Heart left ventricle (tissue), 16 donors: ENCODE results near the gene WHRN. TPM values are rescaled to one million over a fixed set of nuclear protein-coding genes. Genes with fewer than 3 reads are reported as not detected.

Experiments
- ATAC-seq, 4 donors: fragments of 200-7000 bp; cut with Tn5 transposase; one replicate each; pipeline ENCODE4 v1.9.1; 2020 to 2022; ENCODE audit warnings: moderate library complexity in 4 of 4, mild to moderate bottlenecking in 3 of 4, moderate number of reproducible peaks in 1 of 4
- DNase-seq, 5 donors: peaks; one replicate each; pipeline ENCODE4 v3.0.0-alpha.2; 2020
- H3K27ac ChIP-seq, 12 donors: fragments of 200-600 bp; sonication (generic) in 4 of 12; one replicate each; pipeline versions ENCODE4 v1.5.0 to v1.8.0; 2016 to 2022; ENCODE audit warnings: mild to moderate bottlenecking in 2 of 12
- H3K27me3 ChIP-seq, 9 donors: fragments of 200-600 bp; sonication (generic) in 2 of 9; one replicate each; pipeline versions ENCODE4 v1.5.1 to v1.8.0; 2016 to 2022; ENCODE audit warnings: mild to moderate bottlenecking in 3 of 9
- H3K36me3 ChIP-seq, 9 donors: fragments of 200-600 bp; sonication (generic) in 2 of 9; one replicate each; pipeline versions ENCODE4 v1.5.0 to v1.8.0; 2018 to 2022; ENCODE audit warnings: mild to moderate bottlenecking in 2 of 9
- H3K4me1 ChIP-seq, 12 donors: fragments of 200-600 bp; sonication (generic) in 4 of 12; one replicate each; pipeline versions ENCODE4 v1.5.0 to v1.8.0; 2016 to 2022; ENCODE audit warnings: mild to moderate bottlenecking in 3 of 12
- H3K4me3 ChIP-seq, 12 donors: fragments of 200-600 bp; sonication (generic) in 4 of 12; one replicate each; pipeline versions ENCODE4 v1.5.0 to v1.8.0; 2017 to 2022; ENCODE audit warnings: mild to moderate bottlenecking in 9 of 12, moderate library complexity in 4 of 12
- H3K9me3 ChIP-seq, 12 donors: fragments of 200-600 bp; sonication (generic) in 4 of 12; one replicate each; pipeline versions ENCODE4 v1.5.0 to v1.8.0; 2016 to 2022; ENCODE audit warnings: mild to moderate bottlenecking in 1 of 12
- POLR2A ChIP-seq, 2 donors: fragments of 450-650 bp; IDR thresholded peaks; one replicate each; pipeline ENCODE4 v1.6.1; 2017; ENCODE audit warnings: antibody characterized with exemption in 2 of 2, mild to moderate bottlenecking in 2 of 2, moderate library complexity in 2 of 2
- WGBS, 4 donors: extraction: QIAGEN DNeasy Blood & Tissue Kit in 2 of 4; methylation state at CpG; one replicate each; pipeline versions ENCODE4 v1.1.5 to v1.1.7; 2013 to 2018; 5-methylcytosine and 5-hydroxymethylcytosine counted together
- intact Hi-C, 10 donors: fragments of 100-400 bp; cut with DNase I; formaldehyde crosslinking; loops; one replicate each; pipeline versions ENCODE4 v1.11.1 to v1.14.2; 2022
- polyA plus RNA-seq, 2 donors: library from polyadenylated mRNA; stranded (reverse); fragments of 200-250 nt; gene quantifications; one replicate each; pipeline ENCODE4 v1.2.3, GENCODE V29; 2013
- total RNA-seq, 9 donors: library from RNA; depleted of rRNA in 2 of 9; stranded (reverse); fragments of >200 nt in 2 of 9; fragmentation: NEBNext Ultra II Directional in 3 of 9; extraction: Animal tissue kit (Norgen Biotek cat#: 25700) in 3 of 9; gene quantifications; one replicate each; pipeline versions ENCODE4 v1.1.0 to v1.2.4, GENCODE V29; 2016 to 2023
- TF ChIP-seq, protein P1 (sequence below), 12 donors: fragments of 200-600 bp; sonication (generic) in 4 of 12; IDR thresholded peaks; one replicate each; pipeline versions ENCODE4 v1.5.0 to v1.8.0; 2018 to 2022; ENCODE audit warnings: antibody characterized with exemption in 12 of 12, mild to moderate bottlenecking in 5 of 12
- donor health status: ischemic (EF 13 %, LVEDD 7.1; RV severe dilation, severe dysfunction).
- donor health status: healthy with polysubstance abuse.
- donor health status: DM: no; HTN: yes; CAD: no.
- donor health status: DM: no; HTN: no; CAD: no.
- donor health status: ischemic (EF 25% LVEDD 6.9; RV normal size, moderate dysfunction).
- donor health status: ischemic (EF 25% LVEDD 5.7; RV mildly dilated, moderate dysfunction).
- donor health status: healthy.
- donor health status: DM: yes; HTN: yes; CAD: no.
- donor health status: ischemic (EF 35%, LVEDD 5.7; RV mildly dilated, moderate dysfunction).
- donor health status: nonischemic (EF 11% LVEDD 7.7; RV severe dilation, severe dysfunction).
- donor health status: DM: yes; HTN: yes; CAD: no.
- donor health status: PGD.
- donor health status: ischemic (EF 29% LVEDD 5.4; RV normal size, mild dysfunction).
- donor health status: nonischemic (EF 23%, LVEDD 6.1; RV moderate dilation, normal function).

The WHRN gene
- total and polyA plus RNA-seq, 11 donors, result 0.12 to 1.4 (median 0.56) TPM

GRCh38 chr9:114526807-114527206, 21.5 kb upstream of the WHRN start:
- H3K27me3 ChIP-seq, result peaks cover 0 to 26% (median 8%) of the 10 kb centered on the region in 9 donors
- ATAC-seq (no peak), DNase-seq (no peak)
- no peak overlapping the region for H3K27ac ChIP-seq
- no peaks in the 10 kb centered on the region for H3K36me3 ChIP-seq
- H3K4me3 ChIP-seq, result no peak overlapping the region
- no peaks in the 10 kb centered on the region for H3K4me1 ChIP-seq
- TF ChIP-seq POLR2A (IDR thresholded peaks at IDR 0.05), result no peak
- TF ChIP-seq, protein P1, sequence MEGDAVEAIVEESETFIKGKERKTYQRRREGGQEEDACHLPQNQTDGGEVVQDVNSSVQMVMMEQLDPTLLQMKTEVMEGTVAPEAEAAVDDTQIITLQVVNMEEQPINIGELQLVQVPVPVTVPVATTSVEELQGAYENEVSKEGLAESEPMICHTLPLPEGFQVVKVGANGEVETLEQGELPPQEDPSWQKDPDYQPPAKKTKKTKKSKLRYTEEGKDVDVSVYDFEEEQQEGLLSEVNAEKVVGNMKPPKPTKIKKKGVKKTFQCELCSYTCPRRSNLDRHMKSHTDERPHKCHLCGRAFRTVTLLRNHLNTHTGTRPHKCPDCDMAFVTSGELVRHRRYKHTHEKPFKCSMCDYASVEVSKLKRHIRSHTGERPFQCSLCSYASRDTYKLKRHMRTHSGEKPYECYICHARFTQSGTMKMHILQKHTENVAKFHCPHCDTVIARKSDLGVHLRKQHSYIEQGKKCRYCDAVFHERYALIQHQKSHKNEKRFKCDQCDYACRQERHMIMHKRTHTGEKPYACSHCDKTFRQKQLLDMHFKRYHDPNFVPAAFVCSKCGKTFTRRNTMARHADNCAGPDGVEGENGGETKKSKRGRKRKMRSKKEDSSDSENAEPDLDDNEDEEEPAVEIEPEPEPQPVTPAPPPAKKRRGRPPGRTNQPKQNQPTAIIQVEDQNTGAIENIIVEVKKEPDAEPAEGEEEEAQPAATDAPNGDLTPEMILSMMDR (IDR thresholded peaks at IDR 0.05), result no peak
- H3K9me3 ChIP-seq, result no peaks in the 10 kb centered on the region
- WGBS, 4 donors, result 60 to 82% (median 62%) methylated on average over 2 of the region's 2 CpGs
- intact Hi-C loops, result loop anchor here in 1 of 10 donors (10.0 kb wide), 1 partner anchor 128 kb away; the partner anchor contains the start of gene TEX53

GRCh38 chr9:114525513-114525912, 20.2 kb upstream of the WHRN start:
- H3K4me3 ChIP-seq, result no peak overlapping the region
- no peaks in the 10 kb centered on the region for H3K36me3 ChIP-seq
- DNase-seq (no peak), ATAC-seq (no peak)
- intact Hi-C loops, result loop anchor here in 1 of 10 donors (10.0 kb wide), 1 partner anchor 129 kb away; the partner anchor contains the start of gene TEX53
- no peaks in the 10 kb centered on the region for H3K9me3 ChIP-seq
- WGBS, 4 donors, result 67 to 81% (median 71%) methylated on average over 3 of the region's 3 CpGs
- H3K4me1 ChIP-seq, result no peaks in the 10 kb centered on the region
- peaks cover 0 to 37% (median 12%) of the 10 kb centered on the region in 9 donors for H3K27me3 ChIP-seq
- TF ChIP-seq, protein P1 (IDR thresholded peaks at IDR 0.05), result no peak
- TF ChIP-seq POLR2A (IDR thresholded peaks at IDR 0.05), result no peak
- H3K27ac ChIP-seq, result no peak overlapping the region

GRCh38 chr9:114524247-114524681, 19.0 kb upstream of the WHRN start:
- no peak for ATAC-seq
- Histone ChIP-seq H3K4me3 (no peak overlapping the region), H3K27me3 (peaks cover 0 to 49% (median 14%) of the 10 kb centered on the region in 9 donors), H3K36me3 (no peaks in the 10 kb centered on the region), H3K27ac (peak overlapping the region in 1 of 12 donors; percentile 22), H3K4me1 (no peaks in the 10 kb centered on the region), H3K9me3 (no peaks in the 10 kb centered on the region)
- 70 to 78% (median 73%) methylated on average over 7 of the region's 7 CpGs for WGBS, 4 donors
- TF ChIP-seq, protein P1 (IDR thresholded peaks at IDR 0.05), result no peak
- TF ChIP-seq POLR2A (IDR thresholded peaks at IDR 0.05), result no peak
- no peak for DNase-seq
- intact Hi-C loops, result loop anchor here in 1 of 10 donors (10.0 kb wide), 1 partner anchor 131 kb away; the partner anchor contains the start of gene TEX53

- Histone ChIP-seq H3K27me3 (peaks cover 0 to 61% (median 14%) of the 10 kb centered on the region in 9 donors), H3K4me3 (no peak overlapping the region), H3K9me3 (no peaks in the 10 kb centered on the region), H3K4me1 (peaks cover 0 to 9% (median 0%) of the 10 kb centered on the region in 12 donors), H3K27ac (no peak overlapping the region), H3K36me3 (no peaks in the 10 kb centered on the region)
- 70 to 89% (median 88%) methylated on average over 3 of the region's 3 CpGs for WGBS, 4 donors
- ATAC-seq (no peak), DNase-seq (no peak)
- intact Hi-C loops, result loop anchor here in 1 of 10 donors (10.0 kb wide), 1 partner anchor 132 kb away; the partner anchor contains the start of gene TEX53
- no peak for TF ChIP-seq POLR2A (IDR thresholded peaks at IDR 0.05)
- TF ChIP-seq, protein P1 (IDR thresholded peaks at IDR 0.05), result no peak
These were observed 17.6 kb upstream of the WHRN start for GRCh38 chr9:114522847-114523246.
